GM13977 (cell line): ENCODE results near the gene CDH6.

Experiments used
- DNase-seq: peaks from one replicate; pipeline ENCODE4 v3.0.0; 2012; ENCODE audit warnings: low spot score
- in situ Hi-C: fragments of 300-500 bp; cut with MboI; formaldehyde crosslinking; loops from one replicate; pipeline ENCODE4 v1.12.0; 2022; ENCODE audit warnings: low sequenced_read_pairs, low pct_unique_long_range_greater_than_20kb, mixed read lengths, inconsistent platforms; ENCODE audit not compliant: unreplicated experiment
- TF ChIP-seq, protein P1 (sequence below): IDR thresholded peaks from 2 replicates; pipeline ENCODE4 v1.5.1; 2012; ENCODE audit warnings: mild to moderate bottlenecking, control low read depth; ENCODE audit not compliant: insufficient read depth; ENCODE audit errors: extremely low read depth, missing control alignments

The CDH6 gene

DNA sequence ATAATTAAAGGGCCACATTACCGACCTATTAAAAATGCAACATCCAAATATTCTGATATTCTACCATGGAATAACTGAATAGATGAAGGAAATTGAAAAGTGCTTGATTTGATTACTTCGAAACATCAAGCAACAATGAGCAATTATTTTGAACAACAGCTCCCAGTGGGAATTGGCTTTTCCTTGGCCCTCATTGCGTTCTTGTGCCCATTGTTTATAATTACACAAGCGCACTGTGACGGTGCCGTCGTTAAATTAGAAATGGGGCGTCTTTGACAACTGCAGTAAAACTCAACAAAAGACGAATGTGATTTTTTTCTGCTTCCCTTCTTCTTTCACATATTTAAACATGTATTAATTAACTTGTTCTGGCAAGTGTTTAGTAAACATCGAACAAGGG is 61.6 kb downstream of the CDH6 start:
- in situ Hi-C loops: no loop called here
- TF ChIP-seq, protein P1, sequence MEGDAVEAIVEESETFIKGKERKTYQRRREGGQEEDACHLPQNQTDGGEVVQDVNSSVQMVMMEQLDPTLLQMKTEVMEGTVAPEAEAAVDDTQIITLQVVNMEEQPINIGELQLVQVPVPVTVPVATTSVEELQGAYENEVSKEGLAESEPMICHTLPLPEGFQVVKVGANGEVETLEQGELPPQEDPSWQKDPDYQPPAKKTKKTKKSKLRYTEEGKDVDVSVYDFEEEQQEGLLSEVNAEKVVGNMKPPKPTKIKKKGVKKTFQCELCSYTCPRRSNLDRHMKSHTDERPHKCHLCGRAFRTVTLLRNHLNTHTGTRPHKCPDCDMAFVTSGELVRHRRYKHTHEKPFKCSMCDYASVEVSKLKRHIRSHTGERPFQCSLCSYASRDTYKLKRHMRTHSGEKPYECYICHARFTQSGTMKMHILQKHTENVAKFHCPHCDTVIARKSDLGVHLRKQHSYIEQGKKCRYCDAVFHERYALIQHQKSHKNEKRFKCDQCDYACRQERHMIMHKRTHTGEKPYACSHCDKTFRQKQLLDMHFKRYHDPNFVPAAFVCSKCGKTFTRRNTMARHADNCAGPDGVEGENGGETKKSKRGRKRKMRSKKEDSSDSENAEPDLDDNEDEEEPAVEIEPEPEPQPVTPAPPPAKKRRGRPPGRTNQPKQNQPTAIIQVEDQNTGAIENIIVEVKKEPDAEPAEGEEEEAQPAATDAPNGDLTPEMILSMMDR: no peak
- no peak for DNase-seq

- TF ChIP-seq, protein P1: no peak
- in situ Hi-C loops: no loop called here
- DNase-seq: no peak
Observed at GRCh38 chr5:31268256-31268655, 74.8 kb downstream of the CDH6 start.

DNA sequence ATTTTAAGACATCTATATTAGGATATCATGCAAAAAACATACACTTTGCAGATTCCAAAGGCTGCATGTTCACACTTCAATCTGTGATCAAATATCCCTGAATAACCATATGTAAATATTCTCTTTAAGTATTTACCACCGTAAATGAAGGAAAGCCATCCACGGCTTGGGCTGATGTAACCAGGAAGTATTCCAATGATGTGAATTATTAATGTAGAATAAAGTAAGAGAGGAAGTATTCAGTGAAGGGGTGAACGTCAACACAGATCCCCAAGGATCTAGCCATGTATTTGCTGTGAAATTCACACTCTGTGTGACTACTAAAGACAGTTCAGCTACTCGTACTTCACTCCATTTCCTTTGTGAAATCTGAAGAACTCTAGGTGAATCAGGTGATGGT is 75.2 kb downstream of the CDH6 start:
- TF ChIP-seq, protein P1: no peak
- no peak for DNase-seq
- in situ Hi-C loops: no loop called here

DNA sequence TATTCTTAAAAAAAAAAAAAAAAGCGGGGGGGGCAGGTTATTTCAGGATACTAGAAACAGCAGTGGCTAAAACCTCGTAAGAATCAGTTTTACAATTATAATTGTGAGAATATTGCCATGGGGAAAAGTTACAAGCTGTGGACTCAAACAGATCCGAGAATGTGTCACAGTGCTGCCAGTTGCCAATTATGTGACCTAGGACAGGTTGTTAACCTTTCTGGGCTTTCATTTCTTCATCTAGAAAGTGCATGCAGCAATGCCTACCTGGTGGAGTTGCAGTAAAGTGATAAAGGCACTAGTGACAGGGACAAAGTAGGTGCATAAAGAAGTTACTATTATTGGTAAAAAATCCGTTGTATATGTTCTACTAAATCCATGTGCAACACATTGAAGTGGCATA is 75.8 kb downstream of the CDH6 start:
- DNase-seq: no peak
- in situ Hi-C loops: no loop called here
- TF ChIP-seq, protein P1: no peak

GRCh38 chr5:31270396-31270795 is 76.9 kb downstream of the CDH6 start:
- TF ChIP-seq, protein P1: peak; percentile 56
- no peak for DNase-seq
- in situ Hi-C loops: no loop called here

GRCh38 chr5:31271567-31271966 is 78.1 kb downstream of the CDH6 start:
- TF ChIP-seq, protein P1: no peak
- in situ Hi-C loops: no loop called here
- DNase-seq: no peak

- TF ChIP-seq, protein P1: no peak
- no peak for DNase-seq
- in situ Hi-C loops: no loop called here
Observed at GRCh38 chr5:31273161-31273560, 79.7 kb downstream of the CDH6 start.
